ENCODE results near the gene C3orf20. TPM values are rescaled to one million over a fixed set of nuclear protein-coding genes. Genes with fewer than 3 reads are reported as not detected.
A peak's percentile ranks its signal among the peaks of the same experiment; 100 is the strongest.

C3orf20 gene
- total RNA-seq, 1 experiment from 2014 or later: not detected

- TF ChIP-seq AFF4 (CRISPR knock-in tag; IDR thresholded peaks at IDR 0.05; ENCODE audit: borderline replicate concordance) (no peak), TEAD1 (CRISPR knock-in tag; IDR thresholded peaks at IDR 0.05) (no peak), ZNF416 (CRISPR knock-in tag; IDR thresholded peaks at IDR 0.05) (no peak), ATF6 (CRISPR knock-in tag; IDR thresholded peaks at IDR 0.05) (no peak), ZNF396 (CRISPR knock-in tag; IDR thresholded peaks at IDR 0.05; ENCODE audit: borderline replicate concordance) (no peak)
Observed at GRCh38 chr3:14650193-14650592, 24.7 kb upstream of the C3orf20 start (continued).

GRCh38 chr3:14651440-14652251, 23.3 kb upstream of the C3orf20 start, which contains the start of gene CCDC174:
CCDC174 (plus strand) TSS chr3:14651762; CDS start chr3:14651837, 75 bp downstream.
- peak within 1 kb of the TSS; percentile 97 for H3K4me3 Mint-ChIP-seq
- peaks cover 14% of the 10 kb centered on the region for H3K36me3 Mint-ChIP-seq
- H3K27me3 Mint-ChIP-seq (ENCODE audit: low read depth): peaks cover 9% of the 10 kb centered on the region
- POLR2A ChIA-PET: interaction anchor here (0.5 to 1.2 kb wide), 3 partner anchors 15 to 414 kb away, joined by 3 to 4 read pairs (median 3); partner anchors contain the start of gene MRPS25
- H3K4me1 Mint-ChIP-seq: peaks cover 10% of the 10 kb centered on the region
- no peaks in the 10 kb centered on the region; the same call in 1 of the 2 replicates for H3K9me3 Mint-ChIP-seq
- CTCF ChIA-PET: interaction anchor here (0.7 to 2.3 kb wide), 10 partner anchors 50 to 477 kb away, joined by 3 to 10 read pairs (median 4); no protein-coding TSS in a partner anchor
- peak; percentile 89 for DNase-seq (ENCODE audit: low spot score)
- peak; percentile 98 for ATAC-seq
- peak within 1 kb of the TSS; percentile 100 for H3K27ac Mint-ChIP-seq
- TF ChIP-seq ZBTB43 (CRISPR knock-in tag; IDR thresholded peaks at IDR 0.05) (no peak), ZNF121 (CRISPR knock-in tag; IDR thresholded peaks at IDR 0.05) (no peak), E2F4 (CRISPR knock-in tag; IDR thresholded peaks at IDR 0.05; ENCODE audit: borderline replicate concordance, low read depth) (no peak), ELF4 (CRISPR knock-in tag; IDR thresholded peaks at IDR 0.05; ENCODE audit: low read depth) (no peak), ZNF263 (CRISPR knock-in tag; IDR thresholded peaks at IDR 0.05; ENCODE audit: low read depth) (no peak), ZNF232 (CRISPR knock-in tag; IDR thresholded peaks at IDR 0.05) (no peak), SMAD3 (CRISPR knock-in tag; IDR thresholded peaks at IDR 0.05; ENCODE audit: borderline replicate concordance) (no peak), ZNF671 (CRISPR knock-in tag; IDR thresholded peaks at IDR 0.05) (no peak), CTCF (IDR thresholded peaks at IDR 0.05) (no peak), USF2 (CRISPR knock-in tag; IDR thresholded peaks at IDR 0.05) (no peak), ZNF281 (CRISPR knock-in tag; IDR thresholded peaks at IDR 0.05) (no peak), ETV6 (CRISPR knock-in tag; IDR thresholded peaks at IDR 0.05) (peak; percentile 96; the same call in 1 of the 2 replicates), ATF2 (CRISPR knock-in tag; IDR thresholded peaks at IDR 0.05; ENCODE audit: borderline replicate concordance, low read depth) (no peak)

Data from WTC11 (cell line).